ENCODE measurements around the gene FAM81A.
A peak's percentile ranks its signal among the peaks of the same experiment; 100 is the strongest.

The FAM81A gene

GRCh38 chr15:59448871-59449270 is 10.9 kb downstream of the FAM81A start:
- ATAC-seq (ENCODE audit: low read depth) (no peak), DNase-seq (ENCODE audit: low spot score) (no peak)
- H3K36me3 ChIP-seq (ENCODE audit: low read depth): no peaks in the 10 kb centered on the region
- no peak overlapping the region for H3K27ac ChIP-seq (ENCODE audit: poor library complexity, severe bottlenecking)
- H3K27me3 ChIP-seq (ENCODE audit: insufficient read depth, poor library complexity, severe bottlenecking): no peaks in the 10 kb centered on the region
- H3K4me3 ChIP-seq (ENCODE audit: severe bottlenecking): no peak overlapping the region
- no peak for TF ChIP-seq CTCF (IDR thresholded peaks at IDR 0.05; ENCODE audit: poor library complexity, severe bottlenecking)
- H3K4me1 ChIP-seq (ENCODE audit: insufficient read depth, poor library complexity, severe bottlenecking): no peaks in the 10 kb centered on the region
- H3K9me3 ChIP-seq (ENCODE audit: severe bottlenecking): no peaks in the 10 kb centered on the region

DNA sequence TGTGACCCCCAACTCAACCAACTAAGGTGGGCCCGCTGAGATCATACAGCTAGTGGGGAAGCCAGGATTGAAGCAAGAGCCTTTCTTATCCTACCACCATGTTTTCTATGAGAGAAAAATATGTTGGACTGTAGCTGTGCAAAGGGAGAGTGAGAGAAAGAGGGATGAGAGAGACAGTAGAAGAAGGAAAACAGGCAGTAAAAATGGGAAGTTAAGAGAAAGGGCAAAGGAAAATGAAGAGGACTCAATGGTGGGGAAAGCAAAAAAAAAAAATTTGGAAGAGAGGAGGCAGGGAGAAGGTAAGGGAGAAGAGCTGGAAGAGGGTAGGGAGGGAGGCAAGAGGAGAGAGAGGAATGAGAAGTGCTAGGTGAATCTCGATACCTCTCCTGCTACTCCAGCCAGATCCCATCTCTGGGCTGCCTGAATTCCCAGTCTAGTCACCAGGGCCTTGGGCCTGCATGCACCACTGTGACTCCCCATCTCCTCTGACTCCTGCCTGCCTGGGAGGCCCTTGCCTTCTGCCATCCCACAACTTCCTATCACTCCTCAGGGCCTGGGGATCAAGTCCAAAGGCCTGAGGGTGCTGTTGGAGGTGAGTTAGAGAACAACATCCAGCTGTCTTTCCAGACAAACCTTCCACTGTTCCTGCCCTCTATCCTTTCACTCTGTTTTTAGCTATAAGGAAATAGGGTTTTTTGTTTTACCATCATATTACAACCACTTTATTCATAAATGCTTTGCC is 15.7 kb downstream of the FAM81A start:
- TF ChIP-seq CTCF (IDR thresholded peaks at IDR 0.05; ENCODE audit: poor library complexity, severe bottlenecking): no peak
- ATAC-seq (ENCODE audit: low read depth): no peak
- Histone ChIP-seq H3K4me1 (ENCODE audit: insufficient read depth, poor library complexity, severe bottlenecking) (peaks cover 20% of the 10 kb centered on the region), H3K9me3 (ENCODE audit: severe bottlenecking) (no peaks in the 10 kb centered on the region), H3K4me3 (ENCODE audit: severe bottlenecking) (no peak overlapping the region), H3K27ac (ENCODE audit: poor library complexity, severe bottlenecking) (no peak overlapping the region), H3K36me3 (ENCODE audit: low read depth) (no peaks in the 10 kb centered on the region), H3K27me3 (ENCODE audit: insufficient read depth, poor library complexity, severe bottlenecking) (no peaks in the 10 kb centered on the region)
- no peak for DNase-seq (ENCODE audit: low spot score)

- H3K4me3 ChIP-seq (ENCODE audit: severe bottlenecking): no peak overlapping the region
- peak; percentile 88 for DNase-seq (ENCODE audit: low spot score)
- TF ChIP-seq CTCF (IDR thresholded peaks at IDR 0.05; ENCODE audit: poor library complexity, severe bottlenecking): no peak
- H3K36me3 ChIP-seq (ENCODE audit: low read depth): no peaks in the 10 kb centered on the region
- peak overlapping the region; percentile 42 for H3K27ac ChIP-seq (ENCODE audit: poor library complexity, severe bottlenecking)
- no peaks in the 10 kb centered on the region for H3K9me3 ChIP-seq (ENCODE audit: severe bottlenecking)
- peak; percentile 92 for ATAC-seq (ENCODE audit: low read depth)
- H3K4me1 ChIP-seq (ENCODE audit: insufficient read depth, poor library complexity, severe bottlenecking): peaks cover 20% of the 10 kb centered on the region
- no peaks in the 10 kb centered on the region for H3K27me3 ChIP-seq (ENCODE audit: insufficient read depth, poor library complexity, severe bottlenecking)
Observed at GRCh38 chr15:59456114-59456513, 18.1 kb downstream of the FAM81A start.

DNA sequence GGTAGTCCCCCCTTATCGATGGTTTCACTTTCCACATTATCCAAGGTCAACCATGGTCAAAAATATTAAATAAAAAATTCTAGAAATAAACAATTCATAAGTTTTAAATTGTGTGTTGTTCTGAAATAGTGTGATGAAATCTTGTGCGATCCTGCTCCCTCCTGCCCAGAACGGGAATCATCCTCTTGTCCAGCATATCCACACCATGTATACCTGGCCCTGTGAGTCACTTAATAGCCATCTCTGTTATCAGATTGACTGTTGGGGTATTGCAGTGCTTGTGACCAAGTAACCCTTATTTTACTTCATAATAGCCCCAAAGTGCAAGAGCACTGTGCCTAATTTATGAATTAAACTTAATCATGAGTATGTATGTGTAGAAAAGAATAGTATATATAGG is 19.1 kb downstream of the FAM81A start:
- no peak overlapping the region for H3K4me3 ChIP-seq (ENCODE audit: severe bottlenecking)
- TF ChIP-seq CTCF (IDR thresholded peaks at IDR 0.05; ENCODE audit: poor library complexity, severe bottlenecking): peak; percentile 81
- no peaks in the 10 kb centered on the region for H3K36me3 ChIP-seq (ENCODE audit: low read depth)
- ATAC-seq (ENCODE audit: low read depth) (peak; percentile 93), DNase-seq (ENCODE audit: low spot score) (no peak)
- peaks cover 20% of the 10 kb centered on the region for H3K4me1 ChIP-seq (ENCODE audit: insufficient read depth, poor library complexity, severe bottlenecking)
- no peaks in the 10 kb centered on the region for H3K9me3 ChIP-seq (ENCODE audit: severe bottlenecking)
- peak overlapping the region; percentile 42 for H3K27ac ChIP-seq (ENCODE audit: poor library complexity, severe bottlenecking)
- no peaks in the 10 kb centered on the region for H3K27me3 ChIP-seq (ENCODE audit: insufficient read depth, poor library complexity, severe bottlenecking)

GRCh38 chr15:59461521-59461920 is 23.5 kb downstream of the FAM81A start:
- Histone ChIP-seq H3K9me3 (ENCODE audit: severe bottlenecking) (no peaks in the 10 kb centered on the region), H3K4me3 (ENCODE audit: severe bottlenecking) (no peak overlapping the region), H3K36me3 (ENCODE audit: low read depth) (no peaks in the 10 kb centered on the region), H3K27me3 (ENCODE audit: insufficient read depth, poor library complexity, severe bottlenecking) (no peaks in the 10 kb centered on the region), H3K27ac (ENCODE audit: poor library complexity, severe bottlenecking) (no peak overlapping the region), H3K4me1 (ENCODE audit: insufficient read depth, poor library complexity, severe bottlenecking) (peaks cover 10% of the 10 kb centered on the region)
- DNase-seq (ENCODE audit: low spot score) (no peak), ATAC-seq (ENCODE audit: low read depth) (no peak)
- no peak for TF ChIP-seq CTCF (IDR thresholded peaks at IDR 0.05; ENCODE audit: poor library complexity, severe bottlenecking)
